ENCODE data around the gene INSC.

DNA sequence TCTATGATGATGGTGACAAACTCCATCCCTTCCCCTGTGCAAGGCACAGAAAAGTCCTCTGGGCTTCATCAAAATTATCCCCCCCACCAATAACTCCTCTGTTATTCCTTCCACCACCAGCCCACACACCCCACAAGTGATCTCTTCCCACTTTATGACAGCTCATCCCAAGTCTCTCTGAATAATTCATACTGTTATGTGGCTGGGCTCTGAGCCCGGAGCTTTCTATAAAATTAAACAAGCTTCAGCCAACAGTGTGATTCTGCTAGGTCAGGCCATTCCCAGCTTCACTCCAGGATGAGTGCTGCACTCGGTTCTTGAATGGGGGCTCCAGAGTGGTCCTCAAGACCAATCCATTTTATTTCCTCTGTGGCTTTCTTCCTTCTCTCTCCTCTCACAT, 83.0 kb downstream of the INSC start:
- TF ChIP-seq CTCF (conservative IDR thresholded peaks at IDR 0.05; ENCODE audit: low read depth in 2 of 2) = no peak
- no peak for TF ChIP-seq EZH2 (IDR thresholded peaks at IDR 0.05; ENCODE audit: low read depth, unreplicated experiment)
- TF ChIP-seq ZNF114 (CRISPR knock-in tag; IDR thresholded peaks at IDR 0.05) = no peak
- TF ChIP-seq REST (IDR thresholded peaks at IDR 0.05; ENCODE audit: unreplicated experiment) = no peak
- TF ChIP-seq CREB1 (CRISPR knock-in tag; IDR thresholded peaks at IDR 0.05; ENCODE audit: low read depth) = no peak

Measured in GM23338 (cell line).